ENCODE results near the gene NUMBL. TPM values are rescaled to one million over a fixed set of nuclear protein-coding genes. Genes with fewer than 3 reads are reported as not detected.
"Not testable (repeated sequence)": the region's sequence is repeated elsewhere in the genome, so short reads cannot be mapped to it uniquely, and the experiment has no call there.

NUMBL gene
- total RNA-seq, 1 donor = 26.8 TPM

DNA sequence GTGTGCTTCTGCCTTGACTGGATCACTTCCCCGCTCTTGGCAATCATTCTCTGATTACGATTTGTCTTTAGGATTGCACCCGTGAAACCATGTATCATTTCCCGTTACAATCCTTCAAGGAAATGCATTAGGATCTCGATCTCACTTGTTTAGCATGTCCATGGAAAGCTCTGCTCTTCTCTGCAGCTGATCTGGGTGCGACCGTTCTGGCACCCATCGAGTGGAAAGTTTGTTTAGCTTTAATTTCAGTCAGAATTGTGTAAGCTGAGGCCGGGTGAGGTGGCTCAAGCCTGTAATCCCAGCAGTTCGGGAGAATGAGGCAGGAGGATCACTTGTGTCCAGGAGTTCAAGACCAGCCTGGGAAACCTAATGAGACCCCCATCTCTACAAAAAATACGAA, 30.9 kb downstream of the NUMBL start:
- Histone ChIP-seq H3K27me3 (ENCODE audit: insufficient read depth, low read length) (peaks cover 3% of the 10 kb centered on the region), H3K79me2 (ENCODE audit: insufficient read depth, low read length) (no peaks in the 10 kb centered on the region), H3K4me3 (ENCODE audit: insufficient read depth, low read length) (no peak overlapping the region), H3K9me3 (ENCODE audit: low read depth, low read length) (no peaks in the 10 kb centered on the region), H4K20me1 (ENCODE audit: insufficient read depth, low read length) (no peaks in the 10 kb centered on the region), H3K4me2 (ENCODE audit: insufficient read depth, low read length) (no peak overlapping the region), H3K27ac (ENCODE audit: low read depth, low read length) (no peak overlapping the region), H3K4me1 (ENCODE audit: insufficient read depth, low read length) (peaks cover 12% of the 10 kb centered on the region), H3K36me3 (ENCODE audit: insufficient read depth, low read length) (no peaks in the 10 kb centered on the region), H2AFZ (ENCODE audit: low read length) (no peak overlapping the region)
- peak; percentile 14 for DNase-seq (ENCODE audit: insufficient read length, low spot score, missing footprints)
- TF ChIP-seq, protein P1, sequence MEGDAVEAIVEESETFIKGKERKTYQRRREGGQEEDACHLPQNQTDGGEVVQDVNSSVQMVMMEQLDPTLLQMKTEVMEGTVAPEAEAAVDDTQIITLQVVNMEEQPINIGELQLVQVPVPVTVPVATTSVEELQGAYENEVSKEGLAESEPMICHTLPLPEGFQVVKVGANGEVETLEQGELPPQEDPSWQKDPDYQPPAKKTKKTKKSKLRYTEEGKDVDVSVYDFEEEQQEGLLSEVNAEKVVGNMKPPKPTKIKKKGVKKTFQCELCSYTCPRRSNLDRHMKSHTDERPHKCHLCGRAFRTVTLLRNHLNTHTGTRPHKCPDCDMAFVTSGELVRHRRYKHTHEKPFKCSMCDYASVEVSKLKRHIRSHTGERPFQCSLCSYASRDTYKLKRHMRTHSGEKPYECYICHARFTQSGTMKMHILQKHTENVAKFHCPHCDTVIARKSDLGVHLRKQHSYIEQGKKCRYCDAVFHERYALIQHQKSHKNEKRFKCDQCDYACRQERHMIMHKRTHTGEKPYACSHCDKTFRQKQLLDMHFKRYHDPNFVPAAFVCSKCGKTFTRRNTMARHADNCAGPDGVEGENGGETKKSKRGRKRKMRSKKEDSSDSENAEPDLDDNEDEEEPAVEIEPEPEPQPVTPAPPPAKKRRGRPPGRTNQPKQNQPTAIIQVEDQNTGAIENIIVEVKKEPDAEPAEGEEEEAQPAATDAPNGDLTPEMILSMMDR (IDR thresholded peaks at IDR 0.05; ENCODE audit: extremely low read depth, low read depth, low read length) = no peak

DNA sequence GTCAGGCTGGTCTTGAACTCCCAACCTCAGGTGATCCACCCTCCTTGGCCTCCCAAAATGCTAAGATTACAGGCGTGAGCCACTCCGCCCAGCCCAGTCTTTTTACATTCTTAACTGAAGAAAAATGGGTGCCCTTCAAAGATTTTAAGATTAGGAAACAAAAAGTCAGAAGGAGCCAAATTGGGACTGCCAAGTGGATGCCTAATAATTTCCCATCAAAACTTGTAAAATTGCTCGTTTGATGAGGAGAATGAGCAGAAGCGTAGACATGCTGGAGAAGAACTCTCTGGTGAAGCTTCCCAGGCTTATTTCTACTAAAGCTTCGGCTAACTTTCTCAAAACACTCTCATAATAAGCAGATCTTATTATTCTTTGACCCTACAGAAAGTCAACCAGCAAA, 31.3 kb downstream of the NUMBL start:
- DNase-seq (ENCODE audit: insufficient read length, low spot score, missing footprints) = no peak
- H4K20me1 ChIP-seq (ENCODE audit: insufficient read depth, low read length) = no peaks in the 10 kb centered on the region
- no peak overlapping the region for H3K27ac ChIP-seq (ENCODE audit: low read depth, low read length)
- H3K4me1 ChIP-seq (ENCODE audit: insufficient read depth, low read length) = peaks cover 11% of the 10 kb centered on the region
- H3K79me2 ChIP-seq (ENCODE audit: insufficient read depth, low read length) = no peaks in the 10 kb centered on the region
- H3K9me3 ChIP-seq (ENCODE audit: low read depth, low read length) = no peaks in the 10 kb centered on the region
- no peaks in the 10 kb centered on the region for H3K36me3 ChIP-seq (ENCODE audit: insufficient read depth, low read length)
- no peak overlapping the region for H3K4me3 ChIP-seq (ENCODE audit: insufficient read depth, low read length)
- H2AFZ ChIP-seq (ENCODE audit: low read length) = no peak overlapping the region
- peaks cover 3% of the 10 kb centered on the region for H3K27me3 ChIP-seq (ENCODE audit: insufficient read depth, low read length)
- TF ChIP-seq, protein P1 (IDR thresholded peaks at IDR 0.05; ENCODE audit: extremely low read depth, low read depth, low read length) = no peak
- H3K4me2 ChIP-seq (ENCODE audit: insufficient read depth, low read length) = no peak overlapping the region

GRCh38 chr19:40658031-40658430, 32.4 kb downstream of the NUMBL start:
- Histone ChIP-seq H3K4me1 (ENCODE audit: insufficient read depth, low read length) (no peaks in the 10 kb centered on the region), H4K20me1 (ENCODE audit: insufficient read depth, low read length) (no peaks in the 10 kb centered on the region), H3K4me2 (ENCODE audit: insufficient read depth, low read length) (no peak overlapping the region), H3K79me2 (ENCODE audit: insufficient read depth, low read length) (no peaks in the 10 kb centered on the region), H3K4me3 (ENCODE audit: insufficient read depth, low read length) (no peak overlapping the region), H3K36me3 (ENCODE audit: insufficient read depth, low read length) (no peaks in the 10 kb centered on the region), H3K27me3 (ENCODE audit: insufficient read depth, low read length) (peaks cover 3% of the 10 kb centered on the region), H3K27ac (ENCODE audit: low read depth, low read length) (no peak overlapping the region), H2AFZ (ENCODE audit: low read length) (no peak overlapping the region), H3K9me3 (ENCODE audit: low read depth, low read length) (no peaks in the 10 kb centered on the region)
- TF ChIP-seq, protein P1 (IDR thresholded peaks at IDR 0.05; ENCODE audit: extremely low read depth, low read depth, low read length) = no peak
- DNase-seq (ENCODE audit: insufficient read length, low spot score, missing footprints) = peak; percentile 13

GRCh38 chr19:40655684-40656083, 34.8 kb downstream of the NUMBL start:
- DNase-seq (ENCODE audit: insufficient read length, low spot score, missing footprints); H3K27me3 ChIP-seq (ENCODE audit: insufficient read depth, low read length); H3K36me3 ChIP-seq (ENCODE audit: insufficient read depth, low read length); H2AFZ ChIP-seq (ENCODE audit: low read length); H3K9me3 ChIP-seq (ENCODE audit: low read depth, low read length); H3K4me3 ChIP-seq (ENCODE audit: insufficient read depth, low read length); H3K27ac ChIP-seq (ENCODE audit: low read depth, low read length); H3K4me2 ChIP-seq (ENCODE audit: insufficient read depth, low read length); H3K79me2 ChIP-seq (ENCODE audit: insufficient read depth, low read length); H4K20me1 ChIP-seq (ENCODE audit: insufficient read depth, low read length): not testable (repeated sequence)
- H3K4me1 ChIP-seq (ENCODE audit: insufficient read depth, low read length) = peaks cover 11% of the 10 kb centered on the region

GRCh38 chr19:40652303-40652702, 38.1 kb downstream of the NUMBL start:
- H3K4me1 ChIP-seq (ENCODE audit: insufficient read depth, low read length) = peaks cover 17% of the 10 kb centered on the region
- H3K9me3 ChIP-seq (ENCODE audit: low read depth, low read length); DNase-seq (ENCODE audit: insufficient read length, low spot score, missing footprints); H3K36me3 ChIP-seq (ENCODE audit: insufficient read depth, low read length); H3K4me2 ChIP-seq (ENCODE audit: insufficient read depth, low read length); H4K20me1 ChIP-seq (ENCODE audit: insufficient read depth, low read length); H2AFZ ChIP-seq (ENCODE audit: low read length); H3K79me2 ChIP-seq (ENCODE audit: insufficient read depth, low read length); H3K4me3 ChIP-seq (ENCODE audit: insufficient read depth, low read length); H3K27me3 ChIP-seq (ENCODE audit: insufficient read depth, low read length); H3K27ac ChIP-seq (ENCODE audit: low read depth, low read length): not testable (repeated sequence)

Measured in osteoblast (primary cell).